IMR-90 (cell line): ENCODE results near the gene VSTM2A.

Experiments used
- MAFK ChIP-seq: IDR thresholded peaks from 2 replicates; pipeline ENCODE4 v1.6.1; 2012; ENCODE audit warnings: low read depth, low read length, improper control_type of control experiment
- POLR2A ChIP-seq: IDR thresholded peaks from 2 replicates; pipeline ENCODE4 v1.6.1; 2012; ENCODE audit warnings: mild to moderate bottlenecking, low read depth, low read length
- TF ChIP-seq, protein P1 (sequence below): conservative IDR thresholded peaks from 2 replicates; pipeline ENCODE4 v1.5.1; 2012; ENCODE audit warnings: mild to moderate bottlenecking, low read depth, low read length, improper control_type of control experiment

DNA sequence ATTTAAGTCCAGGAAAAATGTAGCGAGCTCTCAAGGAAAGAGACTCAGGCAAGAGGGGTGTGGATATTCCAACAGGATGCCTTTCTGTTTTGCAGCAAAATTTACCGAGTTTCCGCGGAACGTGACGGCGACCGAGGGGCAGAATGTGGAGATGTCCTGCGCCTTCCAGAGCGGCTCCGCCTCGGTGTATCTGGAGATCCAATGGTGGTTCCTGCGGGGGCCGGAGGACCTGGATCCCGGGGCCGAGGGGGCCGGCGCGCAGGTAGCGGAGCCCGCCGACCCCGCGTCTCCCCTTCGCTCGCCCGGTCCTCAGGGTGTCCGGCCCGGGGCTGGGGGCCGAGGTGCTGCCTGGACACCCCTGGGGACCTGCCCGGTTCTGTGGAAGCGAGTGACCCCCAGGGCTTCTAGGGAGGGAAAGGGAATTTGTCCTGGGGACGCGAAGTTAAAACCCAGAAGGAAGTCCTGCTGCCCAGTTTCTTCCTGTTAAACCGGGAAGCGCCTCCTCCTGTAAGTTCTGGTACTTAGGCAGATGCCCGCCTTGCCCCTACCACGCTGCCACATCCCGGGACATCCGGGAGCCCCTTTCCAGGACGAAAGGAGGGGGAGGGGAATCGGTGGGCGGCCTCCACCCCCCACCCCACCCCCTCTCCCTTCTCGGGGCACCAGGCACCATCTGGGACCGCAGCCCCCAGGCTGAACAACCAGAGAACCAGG, 2.5 kb downstream of the VSTM2A start:
- TF ChIP-seq, protein P1, sequence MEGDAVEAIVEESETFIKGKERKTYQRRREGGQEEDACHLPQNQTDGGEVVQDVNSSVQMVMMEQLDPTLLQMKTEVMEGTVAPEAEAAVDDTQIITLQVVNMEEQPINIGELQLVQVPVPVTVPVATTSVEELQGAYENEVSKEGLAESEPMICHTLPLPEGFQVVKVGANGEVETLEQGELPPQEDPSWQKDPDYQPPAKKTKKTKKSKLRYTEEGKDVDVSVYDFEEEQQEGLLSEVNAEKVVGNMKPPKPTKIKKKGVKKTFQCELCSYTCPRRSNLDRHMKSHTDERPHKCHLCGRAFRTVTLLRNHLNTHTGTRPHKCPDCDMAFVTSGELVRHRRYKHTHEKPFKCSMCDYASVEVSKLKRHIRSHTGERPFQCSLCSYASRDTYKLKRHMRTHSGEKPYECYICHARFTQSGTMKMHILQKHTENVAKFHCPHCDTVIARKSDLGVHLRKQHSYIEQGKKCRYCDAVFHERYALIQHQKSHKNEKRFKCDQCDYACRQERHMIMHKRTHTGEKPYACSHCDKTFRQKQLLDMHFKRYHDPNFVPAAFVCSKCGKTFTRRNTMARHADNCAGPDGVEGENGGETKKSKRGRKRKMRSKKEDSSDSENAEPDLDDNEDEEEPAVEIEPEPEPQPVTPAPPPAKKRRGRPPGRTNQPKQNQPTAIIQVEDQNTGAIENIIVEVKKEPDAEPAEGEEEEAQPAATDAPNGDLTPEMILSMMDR: no peak
- no peak for TF ChIP-seq POLR2A
- no peak for TF ChIP-seq MAFK
